ENCODE results near the gene MLLT3. TPM values are rescaled to one million over a fixed set of nuclear protein-coding genes. Genes with fewer than 3 reads are reported as not detected.
"Not testable (repeated sequence)": the region's sequence is repeated elsewhere in the genome, so short reads cannot be mapped to it uniquely, and the experiment has no call there.

The MLLT3 gene
- total RNA-seq, 4 donors from 2014 or later: 29.8 to 51.0 (median 47.1) TPM

- Histone ChIP-seq H3K36me3 (no peaks in the 10 kb centered on the region), H3K27ac (no peak overlapping the region), H3K4me1 (peaks cover 6 to 12% of the 10 kb centered on the region in 2 donors), H3K27me3 (no peaks in the 10 kb centered on the region), H3K9me3 (no peaks in the 10 kb centered on the region), H3K4me3 (replicated peaks in 1 of 3) (no peak overlapping the region)
- 77 to 93% methylated on average over 3 of the region's 3 CpGs for WGBS, 2 donors
- intact Hi-C loops (cut with DNase I): no loop called here
- TF ChIP-seq POLR2A (IDR thresholded peaks at IDR 0.05) (no peak), CTCF (IDR thresholded peaks at IDR 0.05) (no peak)
- no peak for DNase-seq
Measured at GRCh38 chr9:20662156-20662555, 39.9 kb upstream of the MLLT3 start.

- H3K4me1 ChIP-seq: peaks cover 6 to 12% of the 10 kb centered on the region in 2 donors
- H3K4me3 ChIP-seq (replicated peaks in 1 of 3): peak overlapping the region in 1 of 3 donors; percentile 26
- intact Hi-C loops (cut with DNase I): no loop called here
- H3K27ac ChIP-seq: no peak overlapping the region
- no peaks in the 10 kb centered on the region for H3K9me3 ChIP-seq
- no peaks in the 10 kb centered on the region for H3K36me3 ChIP-seq
- TF ChIP-seq POLR2A (IDR thresholded peaks at IDR 0.05): no peak
- H3K27me3 ChIP-seq: no peaks in the 10 kb centered on the region
- DNase-seq: no peak
- WGBS, 2 donors: 85 to 92% methylated on average over 2 of the region's 2 CpGs
Measured at GRCh38 chr9:20659474-20659967, 37.2 kb upstream of the MLLT3 start.

GRCh38 chr9:20658677-20659473, 36.6 kb upstream of the MLLT3 start:
- intact Hi-C loops (cut with DNase I): no loop called here
- Histone ChIP-seq H3K9me3 (no peaks in the 10 kb centered on the region), H3K27me3 (no peaks in the 10 kb centered on the region), H3K36me3 (no peaks in the 10 kb centered on the region), H3K4me1 (peaks cover 6 to 12% of the 10 kb centered on the region in 2 donors), H3K4me3 (replicated peaks in 1 of 3) (peak overlapping the region in 1 of 3 donors; percentile 26), H3K27ac (peak overlapping the region in 2 of 3 donors; percentile 36 to 56)
- DNase-seq: no peak
- no peak for TF ChIP-seq CTCF (IDR thresholded peaks at IDR 0.05)
- 64 to 68% methylated on average over 13 of the region's 13 CpGs for WGBS, 2 donors

GRCh38 chr9:20658246-20658667, 36.0 kb upstream of the MLLT3 start:
- peaks cover 6 to 12% of the 10 kb centered on the region in 2 donors for H3K4me1 ChIP-seq
- H3K36me3 ChIP-seq; H3K9me3 ChIP-seq; H3K27me3 ChIP-seq; intact Hi-C loops (cut with DNase I): not testable (repeated sequence)
- peak in 1 of 2 donors; percentile 53 for TF ChIP-seq POLR2A (IDR thresholded peaks at IDR 0.05)
- WGBS, 2 donors: 48 to 69% methylated on average over 19 to 25 of the region's 27 CpGs
- H3K4me3 ChIP-seq (replicated peaks in 1 of 3): peak overlapping the region in 1 of 3 donors; percentile 26
- peak; percentile 44 to 48 for DNase-seq
- H3K27ac ChIP-seq: peak overlapping the region in 2 of 3 donors; percentile 56 to 61

- DNase-seq: no peak
- Histone ChIP-seq H3K36me3 (no peaks in the 10 kb centered on the region), H3K27me3 (no peaks in the 10 kb centered on the region), H3K9me3 (no peaks in the 10 kb centered on the region), H3K4me1 (no peaks in the 10 kb centered on the region), H3K27ac (no peak overlapping the region), H3K4me3 (replicated peaks in 1 of 3) (no peak overlapping the region)
- WGBS, 2 donors: 78 to 83% methylated on average over 4 of the region's 4 CpGs
- TF ChIP-seq CTCF (IDR thresholded peaks at IDR 0.05) (no peak), POLR2A (IDR thresholded peaks at IDR 0.05) (no peak)
- intact Hi-C loops (cut with DNase I): no loop called here
Measured at GRCh38 chr9:20651939-20652338, 29.6 kb upstream of the MLLT3 start.

- Histone ChIP-seq H3K36me3 (no peaks in the 10 kb centered on the region), H3K4me3 (replicated peaks in 1 of 3) (no peak overlapping the region), H3K27me3 (no peaks in the 10 kb centered on the region), H3K27ac (no peak overlapping the region), H3K4me1 (no peaks in the 10 kb centered on the region), H3K9me3 (no peaks in the 10 kb centered on the region)
- no peak for TF ChIP-seq CTCF (IDR thresholded peaks at IDR 0.05)
- intact Hi-C loops (cut with DNase I): no loop called here
- WGBS, 2 donors: 91 to 96% methylated on average over 4 of the region's 4 CpGs
- no peak for DNase-seq
Measured at GRCh38 chr9:20650750-20651299, 28.5 kb upstream of the MLLT3 start.

All from thyroid gland (tissue), 4 donors.